ENCODE data around the gene KDM6B.

KDM6B gene

DNA sequence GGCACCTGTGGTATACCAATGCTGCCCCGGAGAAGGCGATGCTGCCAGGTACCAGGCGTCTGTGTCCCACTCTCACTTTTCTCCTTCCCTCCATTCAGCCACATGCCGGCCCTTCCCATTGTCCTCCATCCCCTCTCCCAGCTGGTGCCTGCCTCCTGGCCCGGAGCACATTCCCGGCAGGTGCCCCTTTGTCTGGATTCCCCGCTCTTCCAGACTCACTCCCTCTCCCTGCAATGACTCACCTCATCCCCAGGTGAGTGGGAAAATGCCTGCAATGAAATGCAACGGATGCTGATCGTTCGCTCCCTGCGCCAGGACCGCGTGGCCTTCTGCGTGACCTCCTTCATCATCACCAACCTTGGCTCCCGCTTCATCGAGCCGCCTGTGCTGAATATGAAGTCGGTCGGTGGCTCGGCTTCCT is 10.4 kb upstream of the KDM6B start:
- TF ChIP-seq, protein P1, sequence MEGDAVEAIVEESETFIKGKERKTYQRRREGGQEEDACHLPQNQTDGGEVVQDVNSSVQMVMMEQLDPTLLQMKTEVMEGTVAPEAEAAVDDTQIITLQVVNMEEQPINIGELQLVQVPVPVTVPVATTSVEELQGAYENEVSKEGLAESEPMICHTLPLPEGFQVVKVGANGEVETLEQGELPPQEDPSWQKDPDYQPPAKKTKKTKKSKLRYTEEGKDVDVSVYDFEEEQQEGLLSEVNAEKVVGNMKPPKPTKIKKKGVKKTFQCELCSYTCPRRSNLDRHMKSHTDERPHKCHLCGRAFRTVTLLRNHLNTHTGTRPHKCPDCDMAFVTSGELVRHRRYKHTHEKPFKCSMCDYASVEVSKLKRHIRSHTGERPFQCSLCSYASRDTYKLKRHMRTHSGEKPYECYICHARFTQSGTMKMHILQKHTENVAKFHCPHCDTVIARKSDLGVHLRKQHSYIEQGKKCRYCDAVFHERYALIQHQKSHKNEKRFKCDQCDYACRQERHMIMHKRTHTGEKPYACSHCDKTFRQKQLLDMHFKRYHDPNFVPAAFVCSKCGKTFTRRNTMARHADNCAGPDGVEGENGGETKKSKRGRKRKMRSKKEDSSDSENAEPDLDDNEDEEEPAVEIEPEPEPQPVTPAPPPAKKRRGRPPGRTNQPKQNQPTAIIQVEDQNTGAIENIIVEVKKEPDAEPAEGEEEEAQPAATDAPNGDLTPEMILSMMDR (IDR thresholded peaks at IDR 0.05; ENCODE audit: low read depth, low read length) = no peak
- DNase-seq (ENCODE audit: extremely low read depth, low read depth) = no peak

- no peak for DNase-seq (ENCODE audit: extremely low read depth, low read depth)
- TF ChIP-seq, protein P1 (IDR thresholded peaks at IDR 0.05; ENCODE audit: low read depth, low read length) = no peak
Observed at GRCh38 chr17:7824021-7824924, 9.7 kb upstream of the KDM6B start.

DNA sequence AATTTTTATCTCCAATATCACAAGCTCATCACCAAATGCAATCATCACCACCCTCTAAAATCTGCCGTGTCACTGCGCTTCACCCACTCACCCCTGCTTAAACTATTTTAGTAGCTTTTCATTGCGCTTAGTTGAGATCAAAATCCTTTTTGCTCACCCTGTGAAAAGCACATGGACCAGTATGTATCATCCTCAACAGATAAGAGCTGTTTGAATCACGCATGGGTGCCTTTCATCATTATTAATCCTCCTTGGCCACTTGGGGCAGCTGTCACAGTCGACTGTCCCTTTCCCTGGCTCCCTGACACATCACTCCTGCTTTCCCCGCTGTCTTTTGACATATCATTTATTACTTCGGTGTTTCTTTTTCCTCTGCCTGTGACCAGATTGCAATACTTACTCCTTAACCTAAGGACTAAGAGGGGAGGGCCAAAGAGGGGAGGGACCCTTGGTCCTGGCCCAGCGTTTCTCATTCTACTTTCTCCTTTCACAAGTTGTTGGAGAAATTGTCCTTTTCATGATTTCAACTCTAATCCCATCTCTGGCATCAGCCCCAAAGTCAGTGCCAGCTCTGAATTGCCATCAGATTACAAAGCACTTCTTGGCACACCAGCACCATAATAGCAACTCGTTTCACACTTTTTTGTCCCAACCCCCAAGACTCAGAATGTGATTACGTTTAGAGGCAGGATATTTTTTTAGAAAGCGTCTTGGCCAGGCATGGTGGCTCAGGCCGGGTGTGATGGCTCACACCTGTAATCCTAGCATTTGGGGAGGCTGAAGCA is 8.6 kb upstream of the KDM6B start:
- DNase-seq (ENCODE audit: extremely low read depth, low read depth) = no peak
- TF ChIP-seq, protein P1 (IDR thresholded peaks at IDR 0.05; ENCODE audit: low read depth, low read length) = no peak; the same call in 1 of the 2 replicates

DNA sequence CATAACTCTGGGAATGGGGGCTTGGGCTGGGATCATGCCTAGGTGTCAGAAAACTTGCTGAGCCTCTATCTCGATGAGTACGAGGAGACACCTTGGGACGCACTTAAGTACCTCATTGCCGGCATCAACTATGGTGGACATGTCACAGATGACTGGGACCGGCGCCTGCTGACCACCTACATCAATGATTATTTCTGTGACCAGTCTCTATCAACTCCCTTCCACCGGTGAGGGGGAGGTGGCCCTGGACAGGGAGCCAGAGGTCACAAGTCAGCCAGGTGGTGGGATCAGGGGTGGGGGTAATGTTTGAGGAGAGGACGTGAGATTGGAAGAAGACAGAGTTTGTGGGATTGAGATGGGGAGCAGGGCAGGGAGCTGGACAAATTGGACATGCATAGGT is 3.4 kb upstream of the KDM6B start:
- DNase-seq (ENCODE audit: extremely low read depth, low read depth) = no peak

DNA sequence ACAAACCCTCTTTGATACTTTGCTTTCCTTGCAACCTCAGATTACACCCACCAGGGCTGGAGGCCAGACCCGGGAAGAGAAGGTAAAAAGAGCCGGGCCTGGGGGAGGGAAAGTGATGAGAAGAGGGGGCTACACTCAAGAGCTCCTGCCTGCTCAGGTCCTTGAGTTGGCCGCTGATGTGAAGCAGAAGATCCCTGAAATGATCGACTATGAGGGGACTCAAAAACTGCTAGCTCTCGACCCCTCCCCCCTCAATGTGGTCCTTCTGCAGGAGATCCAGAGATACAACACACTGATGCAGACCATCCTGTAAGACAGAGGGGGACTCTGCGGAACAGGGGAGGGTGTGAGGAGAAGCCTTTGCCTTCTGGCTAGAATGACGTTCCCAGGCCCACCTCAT is 2.8 kb upstream of the KDM6B start:
- DNase-seq (ENCODE audit: extremely low read depth, low read depth) = no peak
- TF ChIP-seq, protein P1 (IDR thresholded peaks at IDR 0.05; ENCODE audit: low read depth, low read length) = no peak

More for the DNA sequence above, 3.4 kb upstream of the KDM6B start:
- TF ChIP-seq, protein P1 (IDR thresholded peaks at IDR 0.05; ENCODE audit: low read depth, low read length) = no peak

DNA sequence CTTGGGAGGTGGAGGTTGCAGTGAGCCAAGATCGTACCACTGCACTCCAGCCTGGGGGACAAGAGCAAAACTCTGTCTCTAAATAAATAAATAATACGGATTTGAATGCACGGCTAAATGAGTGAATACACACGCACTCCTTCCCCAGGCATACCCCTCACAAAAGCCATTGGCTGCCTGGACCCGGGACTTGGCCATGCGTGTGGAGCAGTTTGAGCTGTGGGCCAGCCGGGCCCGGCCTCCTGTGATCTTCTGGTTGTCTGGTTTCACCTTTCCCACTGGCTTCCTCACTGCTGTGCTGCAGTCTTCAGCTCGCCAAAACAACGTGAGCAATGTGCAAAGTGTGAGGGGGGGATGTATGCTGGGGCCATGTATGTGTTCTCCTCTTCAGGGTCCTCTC is 1.6 kb upstream of the KDM6B start:
- TF ChIP-seq, protein P1 (IDR thresholded peaks at IDR 0.05; ENCODE audit: low read depth, low read length) = no peak
- no peak for DNase-seq (ENCODE audit: extremely low read depth, low read depth)

Data from AG09319 (cell line).